NCI-H1417 (cell line): Measurements from ENCODE around the gene SLC34A3.

ENCODE experiments used
- DNase-seq, 3 experiments: peaks; one replicate each; lab custom pipeline; 2025; lab: John Stamatoyannopoulos, UW

Gene SLC34A3

GRCh38 chr9:137241490-137242268, 11.0 kb downstream of the SLC34A3 start:
- peak in 2 of 3 experiments; percentile 45 to 72 for DNase-seq

- DNase-seq, result peak in 1 of 3 experiments; percentile 55
These were observed 11.8 kb downstream of the SLC34A3 start for GRCh38 chr9:137242269-137243203.

- peak in 1 of 3 experiments; percentile 48 for DNase-seq
These were observed 12.5 kb downstream of the SLC34A3 start for GRCh38 chr9:137243266-137243625.

DNA sequence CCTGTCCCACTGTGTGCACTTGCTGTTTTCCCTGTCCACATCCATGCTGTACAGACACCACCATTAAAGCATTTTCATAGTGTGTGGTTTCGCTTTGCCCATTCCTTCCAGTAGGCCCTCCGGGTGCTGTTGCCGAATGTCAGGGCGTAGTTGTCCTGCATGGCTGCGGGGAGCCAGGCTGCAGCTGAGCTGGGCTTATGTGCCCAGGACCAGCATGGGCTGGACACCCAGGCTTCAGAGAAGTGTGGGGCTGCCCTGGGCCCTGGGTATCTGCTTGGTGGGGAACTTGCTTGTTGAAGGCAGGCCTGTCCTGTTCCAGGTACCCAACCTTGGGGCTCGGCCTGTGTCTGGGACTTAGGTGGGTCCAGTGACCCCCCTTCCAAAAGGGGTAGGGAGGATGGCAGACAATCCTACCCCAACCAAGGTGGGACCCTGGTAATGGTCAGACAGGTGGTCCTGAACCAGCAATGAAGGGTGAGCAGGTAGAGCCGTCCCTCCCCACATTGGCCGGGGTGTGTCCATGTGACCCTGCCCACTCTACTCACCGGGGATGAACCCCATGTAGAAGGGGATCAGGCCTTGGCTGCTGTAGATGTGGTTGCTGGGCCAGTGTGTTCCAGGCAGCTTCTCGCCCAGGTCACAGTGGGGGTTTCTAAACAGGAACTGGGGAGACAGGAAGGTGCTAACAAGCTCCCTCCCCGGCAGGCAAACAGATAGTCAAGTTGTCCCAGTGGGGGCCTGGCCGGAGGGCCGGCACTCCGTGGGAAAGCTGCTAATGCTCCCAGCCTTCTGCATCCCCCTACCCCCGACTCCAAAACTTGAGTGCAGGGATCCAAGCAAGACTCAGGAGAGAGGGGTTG, 13.2 kb downstream of the SLC34A3 start:
- peak in 1 of 3 experiments; percentile 73 for DNase-seq

GRCh38 chr9:137244486-137245449, 14.1 kb downstream of the SLC34A3 start:
- peak in 2 of 3 experiments; percentile 43 to 73 for DNase-seq

DNA sequence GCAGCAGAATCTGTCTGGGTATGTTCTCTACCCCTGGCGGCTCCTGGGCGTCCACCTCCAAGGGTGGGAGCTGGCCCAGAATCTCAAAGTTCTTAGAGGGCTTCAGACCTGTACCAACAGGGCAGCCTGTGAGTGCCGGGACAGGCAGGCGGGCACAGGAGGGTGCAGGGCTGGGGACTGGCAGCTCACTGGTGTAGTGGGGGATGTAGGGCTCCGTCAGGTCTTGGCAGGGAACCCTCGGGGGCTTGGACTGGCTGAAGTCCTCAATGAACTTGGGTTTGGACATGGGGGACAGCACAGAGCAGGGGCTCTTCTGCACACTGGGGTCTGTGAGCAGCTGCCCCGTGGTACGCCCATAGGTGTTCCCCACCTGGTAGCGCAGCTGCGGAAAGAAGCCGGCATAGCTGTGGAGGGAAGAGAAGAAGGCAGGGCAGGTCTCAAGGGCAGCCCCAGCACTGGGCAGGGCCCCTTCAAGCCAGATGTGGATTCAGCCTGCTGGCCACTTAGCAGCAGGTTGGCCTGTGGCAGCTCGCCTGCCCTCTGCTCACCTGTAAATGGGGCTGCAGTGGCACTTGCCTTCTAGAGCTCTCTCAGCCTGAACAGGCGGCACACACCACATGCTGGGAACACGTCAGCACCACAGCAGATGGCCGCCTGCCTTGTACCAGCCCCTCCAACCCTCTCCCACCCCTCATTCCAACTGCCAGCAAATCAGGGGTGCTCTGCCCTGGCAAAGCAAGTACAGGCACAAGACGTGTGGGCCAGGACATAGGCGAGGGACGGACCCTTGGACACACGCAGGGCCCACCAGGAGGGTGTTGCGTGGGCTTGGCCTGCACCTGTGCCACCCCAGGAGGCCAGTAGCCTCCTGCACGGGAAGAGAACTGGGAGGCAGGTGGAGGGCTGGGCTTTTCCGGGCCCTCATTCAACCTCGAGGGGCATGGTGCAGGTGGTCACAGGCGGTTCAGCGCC, 15.0 kb downstream of the SLC34A3 start:
- peak in 2 of 3 experiments; percentile 72 to 84 for DNase-seq

DNA sequence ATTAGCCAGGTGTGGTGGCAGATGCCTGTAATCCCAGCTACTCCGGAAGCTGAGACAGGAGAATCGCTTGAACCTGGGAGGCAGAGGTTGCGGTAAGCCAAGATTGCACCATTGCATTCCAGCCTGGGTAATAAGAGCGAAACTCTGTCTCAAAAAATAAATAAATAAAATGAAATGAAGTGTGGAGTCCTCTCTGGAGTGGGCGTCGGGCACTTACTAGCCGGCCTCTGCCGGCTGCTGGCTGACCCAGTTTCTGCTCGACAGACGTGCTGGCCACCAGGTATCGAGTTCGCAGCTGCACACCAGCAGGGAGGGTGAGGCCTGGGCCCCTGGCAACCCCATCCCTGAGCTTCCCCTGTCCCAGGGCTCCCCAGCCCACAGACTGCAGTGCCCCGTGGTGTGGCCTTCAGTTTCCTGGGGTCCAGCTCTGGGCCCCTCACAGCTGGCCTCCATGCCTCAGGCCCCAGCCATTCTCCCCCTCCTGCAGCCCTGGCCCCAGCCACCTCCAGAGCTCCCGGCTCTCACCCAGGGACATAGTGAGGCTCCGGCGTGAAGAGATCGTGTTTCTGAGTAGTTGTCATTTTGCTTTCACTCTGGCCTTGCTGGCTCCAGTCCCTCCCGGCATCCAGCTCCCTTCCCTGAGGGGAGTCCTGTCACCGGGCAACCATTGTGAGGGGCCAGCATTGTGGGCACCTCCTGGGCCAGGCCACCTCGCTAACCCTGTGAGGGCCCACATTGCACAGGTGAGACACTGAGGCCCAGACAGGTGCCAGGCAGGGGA, 16.6 kb downstream of the SLC34A3 start:
- peak in 1 of 3 experiments; percentile 22 for DNase-seq

- no peak for DNase-seq
These were observed 17.1 kb downstream of the SLC34A3 start for GRCh38 chr9:137247916-137248175.

- DNase-seq, result no peak
These were observed 19.9 kb downstream of the SLC34A3 start for GRCh38 chr9:137250329-137251193.

DNA sequence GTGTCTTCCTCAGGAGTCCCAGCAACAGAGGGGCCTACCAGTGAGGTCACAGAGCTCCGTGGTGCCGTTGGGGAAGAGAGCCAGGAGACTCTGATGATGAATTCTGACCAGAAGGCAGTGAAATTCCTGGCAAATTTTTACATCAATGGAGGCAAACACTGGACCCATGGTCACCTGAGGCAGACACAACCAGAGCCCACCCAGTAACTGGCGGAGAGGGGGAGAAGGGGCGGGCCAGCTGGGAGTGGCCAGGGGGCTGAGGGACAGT, 20.4 kb downstream of the SLC34A3 start, which contains the start of gene STPG3:
Gene STPG3, plus strand, starts transcription at position 93 of the 268 bp plus-strand sequence. Its CDS starts 1 bp downstream, at position 94.
- DNase-seq, result no peak

DNA sequence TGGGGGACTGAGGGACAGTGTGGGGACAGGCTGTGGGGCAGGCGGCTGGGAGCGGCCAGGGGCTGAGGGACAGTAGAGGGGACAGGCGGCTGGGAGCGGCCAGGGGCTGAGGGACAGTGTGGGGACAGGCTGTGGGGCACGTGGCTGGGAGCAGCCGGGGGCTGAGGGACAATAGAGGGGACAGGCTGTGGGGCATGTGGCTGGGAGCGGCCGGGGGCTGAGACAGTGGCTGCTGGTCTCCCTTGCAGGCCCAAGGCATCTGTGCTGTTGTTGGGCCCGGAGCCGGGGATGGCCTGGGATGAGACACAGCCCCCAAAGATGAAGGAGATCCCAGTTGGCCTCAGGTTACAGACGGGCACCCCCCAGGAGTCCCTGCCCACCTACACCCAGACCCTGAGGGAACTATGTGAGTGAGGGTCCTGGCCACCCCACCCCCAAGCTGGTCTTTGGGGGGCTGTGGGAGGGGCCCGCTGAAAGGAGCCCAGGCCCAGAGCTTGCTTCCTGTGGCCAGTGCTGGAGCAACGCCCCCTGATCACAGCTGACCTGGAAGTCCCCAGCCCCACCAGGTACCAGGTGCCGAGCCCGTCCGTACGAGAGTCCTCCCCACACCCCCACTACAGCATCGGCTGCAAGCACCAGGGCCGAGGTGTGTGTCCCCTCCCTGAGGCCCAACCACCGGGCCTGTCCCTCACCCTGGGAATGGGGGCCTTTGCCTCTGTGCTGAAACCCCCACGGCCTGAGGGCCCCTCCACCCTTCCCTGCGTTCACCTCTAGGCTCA, 21.0 kb downstream of the SLC34A3 start:
- DNase-seq, result no peak

DNA sequence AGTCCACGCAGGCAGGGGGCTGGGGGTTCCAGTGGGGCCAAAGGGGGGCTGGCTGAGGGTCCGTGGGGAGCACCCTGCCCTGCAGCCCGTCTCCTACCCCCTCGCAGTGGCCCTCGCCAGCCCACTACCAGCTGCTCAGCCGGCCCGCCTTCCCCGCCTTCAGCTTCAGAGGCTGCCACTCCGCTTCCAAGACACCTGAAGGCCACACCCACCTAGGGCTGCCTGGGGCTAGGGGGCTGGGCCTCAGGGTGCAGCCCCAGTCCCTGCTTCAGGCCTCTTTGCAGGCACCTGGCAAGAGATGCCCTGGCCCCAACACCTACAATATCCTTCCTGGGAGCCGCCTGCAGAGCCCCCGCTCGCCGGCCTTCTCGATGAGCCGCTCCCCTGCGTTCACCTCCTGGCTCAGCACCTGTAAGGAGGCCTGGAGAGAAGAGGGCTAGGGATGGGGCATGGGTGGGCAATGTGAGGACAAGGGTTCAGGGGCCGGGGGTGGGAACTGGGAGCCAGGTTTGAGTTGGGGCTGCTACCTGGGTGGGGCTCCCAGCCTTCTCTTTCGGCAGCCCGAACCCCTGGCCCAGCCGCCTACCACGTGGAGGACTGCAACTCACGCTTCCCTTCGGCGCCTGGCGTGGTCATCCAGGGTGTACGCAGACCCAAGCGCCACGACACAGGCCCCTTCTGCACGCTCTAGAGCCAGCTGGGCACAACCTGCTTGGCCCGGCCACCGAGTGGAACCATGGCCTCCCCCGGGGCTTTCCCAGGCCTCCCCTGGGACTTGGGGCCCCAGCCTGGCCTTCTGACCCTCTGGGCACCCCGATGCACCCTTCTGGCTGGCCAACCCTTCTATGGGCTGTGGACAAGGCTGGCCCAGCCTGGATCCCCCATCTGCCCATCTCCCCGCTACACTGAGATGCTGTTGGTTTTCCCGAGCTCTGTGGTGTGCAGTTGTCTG, 22.1 kb downstream of the SLC34A3 start:
- DNase-seq, result peak; percentile 13 to 31 (median 30)

DNA sequence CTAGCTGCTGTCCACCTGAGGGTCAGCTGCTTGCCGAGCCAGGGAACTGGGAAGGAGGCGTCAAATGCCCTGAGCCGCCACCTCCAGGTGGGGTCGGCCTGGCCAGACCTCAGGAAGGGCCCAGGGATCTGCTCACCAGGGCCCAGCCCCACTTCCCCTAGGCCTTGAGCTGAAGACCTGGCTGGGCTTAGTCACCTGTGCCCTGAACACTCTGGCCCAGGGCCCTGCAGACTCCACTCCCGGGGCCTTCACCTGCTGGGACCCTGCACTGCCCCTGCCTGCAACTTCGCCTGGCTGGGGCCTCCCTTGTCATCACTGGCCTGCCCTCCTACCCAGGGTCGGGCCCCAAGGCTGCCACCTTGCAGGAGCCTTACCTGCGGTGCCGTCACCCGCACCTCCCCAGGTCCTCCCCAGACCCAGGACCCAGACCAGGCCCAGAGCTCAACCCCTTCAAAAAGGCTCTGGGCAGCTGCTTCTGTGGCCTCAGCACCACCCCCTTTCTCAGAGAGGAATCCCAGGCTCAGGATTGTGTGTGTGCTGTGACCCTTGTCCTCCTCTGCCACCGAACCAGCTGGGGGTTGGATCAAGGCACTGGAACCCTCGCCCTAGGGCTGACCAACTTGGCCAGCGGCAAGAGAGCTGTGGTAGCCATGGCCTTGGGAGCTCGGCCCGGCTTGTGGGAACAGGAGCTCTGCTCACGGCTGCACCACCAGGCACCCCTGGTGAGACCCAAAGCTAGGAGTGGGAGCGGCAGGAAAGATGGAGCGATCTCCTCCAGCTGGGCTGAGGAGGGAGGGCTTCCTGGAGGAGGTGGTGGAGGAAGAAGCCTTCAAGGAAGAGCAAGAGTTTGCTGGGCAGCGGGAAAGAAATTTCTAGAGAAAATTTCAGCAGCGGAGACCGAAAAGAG, 23.3 kb downstream of the SLC34A3 start:
- DNase-seq, result peak in 2 of 3 experiments; percentile 54 to 60

DNA sequence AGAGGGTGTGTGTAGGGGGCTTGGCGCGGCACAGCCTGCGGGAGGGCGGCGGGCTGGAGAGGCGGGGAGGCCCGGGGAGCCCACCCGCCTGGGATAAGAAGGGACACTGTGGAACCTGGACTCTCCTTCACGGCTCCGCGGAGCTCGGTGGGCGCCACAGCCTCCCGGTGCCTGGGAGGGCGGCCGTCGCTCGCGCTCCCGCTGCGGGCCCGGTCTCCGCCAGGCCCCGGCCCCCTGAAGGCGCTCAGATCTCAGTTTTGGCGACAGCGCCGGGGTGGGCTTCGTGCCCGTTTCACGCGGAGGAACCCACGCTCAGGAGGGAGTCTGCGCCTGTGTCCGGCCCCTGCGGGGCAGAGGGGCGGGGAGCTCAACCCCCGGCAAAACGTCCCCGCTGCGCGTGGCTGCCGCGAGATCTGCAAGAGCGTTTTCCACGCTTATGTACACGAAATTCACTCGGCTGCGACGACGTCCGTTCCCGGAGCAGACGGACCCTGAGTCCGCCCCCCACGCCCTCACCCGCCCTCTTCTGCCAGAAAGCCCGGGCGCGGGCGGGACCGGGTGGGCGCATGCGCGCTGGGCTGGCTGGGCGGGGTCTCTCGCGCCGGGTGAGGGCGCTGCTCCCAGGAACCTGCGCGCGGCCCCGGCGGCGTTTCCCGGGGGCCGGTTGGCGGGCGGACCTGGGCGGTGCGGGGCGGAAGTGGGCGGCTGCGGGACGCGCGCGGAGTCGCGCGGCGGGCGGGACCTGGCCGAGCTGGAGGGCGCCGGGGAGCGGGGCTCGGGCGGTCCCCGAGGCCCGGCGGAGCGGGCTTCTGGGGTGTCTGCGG, 24.1 kb downstream of the SLC34A3 start, which contains the start of gene NELFB:
Gene NELFB, plus strand, starts transcription at position 704 of the 824 bp plus-strand sequence.
- peak; percentile 85 to 95 (median 94) for DNase-seq
